ENCODE data around the gene CCR6.

Gene CCR6

DNA sequence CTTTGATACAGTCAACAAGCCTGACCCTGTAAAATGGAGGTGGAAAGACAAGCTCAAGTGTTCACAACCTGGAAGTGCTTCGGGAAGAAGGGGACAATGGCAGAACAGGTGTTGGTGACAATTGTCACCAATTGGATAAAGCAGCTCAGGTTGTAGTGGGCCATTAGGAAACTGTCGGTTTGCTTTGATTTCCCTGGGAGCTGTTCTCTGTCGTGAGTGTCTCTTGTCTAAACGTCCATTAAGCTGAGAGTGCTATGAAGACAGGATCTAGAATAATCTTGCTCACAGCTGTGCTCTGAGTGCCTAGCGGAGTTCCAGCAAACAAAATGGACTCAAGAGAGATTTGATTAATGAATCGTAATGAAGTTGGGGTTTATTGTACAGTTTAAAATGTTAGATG is 15.0 kb downstream of the CCR6 start:
- TF ChIP-seq CTCF (IDR thresholded peaks at IDR 0.05; ENCODE audit: low read depth, low read length), result no peak
- no peak overlapping the region for H3K4me3 ChIP-seq (ENCODE audit: low read depth, low read length)

DNA sequence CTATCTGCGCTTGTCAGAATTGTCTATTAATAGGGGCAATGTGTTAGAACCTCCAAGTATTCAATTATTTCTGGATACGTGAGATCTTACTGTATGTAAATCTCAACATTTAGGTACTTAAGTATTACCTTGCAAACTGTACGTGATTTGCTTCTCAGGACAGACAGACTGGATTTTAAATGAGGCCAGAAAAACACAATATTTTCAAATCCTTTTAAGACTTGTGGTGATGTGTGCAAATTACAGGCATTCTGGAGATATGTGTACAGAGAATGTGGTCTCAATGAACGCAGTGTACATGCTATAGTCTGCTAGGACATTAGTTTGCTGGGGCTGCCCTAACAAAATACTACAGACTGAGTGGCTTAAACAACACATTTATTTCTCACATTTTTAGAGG is 16.9 kb downstream of the CCR6 start:
- no peak for TF ChIP-seq CTCF (IDR thresholded peaks at IDR 0.05; ENCODE audit: low read depth, low read length)
- H3K4me3 ChIP-seq (ENCODE audit: low read depth, low read length), result no peak overlapping the region

DNA sequence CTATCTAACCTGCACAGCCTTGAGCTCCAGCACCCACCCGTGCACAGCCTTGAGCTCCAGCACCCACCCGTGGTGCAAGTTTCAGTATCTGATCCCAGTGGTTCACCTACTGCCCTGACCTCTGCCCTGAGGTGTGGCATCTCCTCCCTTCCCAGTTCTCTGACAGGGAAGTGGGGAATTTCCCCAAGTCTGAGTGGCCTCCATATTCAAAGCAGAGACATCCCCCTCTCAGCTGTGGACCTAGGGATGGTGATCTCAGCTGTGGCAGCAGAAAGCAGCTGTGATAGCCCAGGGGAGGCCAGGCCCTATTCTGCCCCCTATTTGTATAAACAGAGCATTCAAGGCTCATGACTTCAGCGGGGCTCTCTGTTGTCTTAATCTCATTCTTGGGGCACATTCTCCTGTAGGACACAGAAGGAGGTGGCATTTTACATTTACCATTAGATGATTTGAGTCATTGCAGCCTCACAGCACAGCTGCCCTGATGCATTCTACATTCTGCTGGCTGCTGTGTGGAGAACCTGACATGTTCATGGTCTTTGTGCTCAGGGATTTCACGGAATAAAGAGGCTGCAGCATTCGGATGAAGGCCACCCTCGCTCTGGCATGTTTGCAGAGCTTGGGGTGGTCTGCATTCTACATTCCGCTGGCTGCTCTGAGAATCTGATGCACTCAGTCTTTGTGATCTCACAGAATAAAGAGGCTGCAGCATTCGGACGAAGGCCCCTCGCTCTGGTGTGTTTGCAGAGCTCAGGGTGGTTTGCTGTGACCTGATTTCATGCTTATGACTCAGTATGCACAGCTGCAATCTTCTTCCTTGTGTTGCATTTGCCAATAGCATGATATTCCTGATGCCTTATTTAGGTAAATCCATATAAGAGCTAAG is 17.9 kb downstream of the CCR6 start:
- TF ChIP-seq CTCF (IDR thresholded peaks at IDR 0.05; ENCODE audit: low read depth, low read length), result no peak
- H3K4me3 ChIP-seq (ENCODE audit: low read depth, low read length), result no peak overlapping the region

DNA sequence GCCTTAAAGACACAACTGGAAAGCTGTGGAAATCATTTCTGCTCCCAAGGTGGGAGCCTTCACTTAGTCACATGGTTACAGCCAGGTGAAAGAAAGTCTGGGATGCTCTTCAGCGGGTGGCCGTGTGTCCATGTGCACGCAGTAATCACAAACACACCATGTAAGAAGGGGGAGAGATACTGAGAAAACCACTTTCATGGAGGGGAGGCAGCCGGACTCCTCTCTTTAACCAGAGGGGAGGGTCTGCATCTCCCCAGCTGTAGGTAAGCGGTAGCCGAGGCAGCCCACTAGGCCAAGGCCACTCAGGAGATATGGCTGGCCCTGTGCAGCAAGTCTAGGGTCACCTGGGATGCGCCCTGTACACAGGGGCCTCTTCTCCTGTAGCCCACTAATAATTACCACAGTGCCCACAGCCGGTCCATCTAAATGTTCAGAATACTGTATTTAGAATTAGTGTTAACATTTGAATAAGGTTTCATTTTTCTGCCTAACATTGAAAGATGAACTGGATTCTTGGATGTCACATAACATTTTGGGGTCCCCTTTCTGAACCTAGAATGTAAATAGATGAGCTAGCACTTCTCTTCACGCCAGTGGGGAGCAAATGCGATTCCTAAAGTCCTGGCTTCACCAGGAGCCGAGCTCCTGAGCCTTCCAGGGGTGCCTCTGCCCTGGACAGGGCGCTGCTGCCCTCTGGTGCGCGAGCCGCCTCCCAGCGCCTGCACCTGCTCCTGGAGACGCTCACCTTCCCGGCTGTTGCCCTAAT is 19.0 kb downstream of the CCR6 start:
- H3K4me3 ChIP-seq (ENCODE audit: low read depth, low read length), result no peak overlapping the region
- TF ChIP-seq CTCF (IDR thresholded peaks at IDR 0.05; ENCODE audit: low read depth, low read length), result no peak

- no peak overlapping the region for H3K4me3 ChIP-seq (ENCODE audit: low read depth, low read length)
- no peak for TF ChIP-seq CTCF (IDR thresholded peaks at IDR 0.05; ENCODE audit: low read depth, low read length)
Observed at GRCh38 chr6:167142433-167142761, 19.5 kb downstream of the CCR6 start.

DNA sequence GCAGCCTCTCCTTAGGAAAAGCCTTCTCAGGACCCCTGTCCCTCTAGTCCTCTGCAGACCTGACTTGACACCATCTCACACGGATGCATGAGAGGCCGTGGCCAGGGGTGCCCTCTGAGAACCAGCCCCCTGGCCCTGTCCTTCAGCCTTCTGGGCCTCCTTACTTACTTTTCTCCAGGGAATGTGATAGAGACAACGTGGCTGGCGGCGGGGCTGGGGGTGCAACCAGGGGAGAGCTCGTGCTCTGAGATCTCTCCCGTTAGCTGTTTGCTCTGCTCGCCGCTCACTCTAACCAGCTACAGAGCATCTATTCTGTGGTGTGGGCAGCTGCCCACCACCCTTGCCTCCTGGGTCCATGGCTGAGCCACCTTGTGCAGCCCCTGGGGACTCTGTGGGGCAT is 20.1 kb downstream of the CCR6 start:
- H3K4me3 ChIP-seq (ENCODE audit: low read depth, low read length), result no peak overlapping the region
- TF ChIP-seq CTCF (IDR thresholded peaks at IDR 0.05; ENCODE audit: low read depth, low read length), result no peak

GRCh38 chr6:167145461-167145860 is 22.6 kb downstream of the CCR6 start:
- no peak for TF ChIP-seq CTCF (IDR thresholded peaks at IDR 0.05; ENCODE audit: low read depth, low read length)

More at GRCh38 chr6:167145461-167145860, 22.6 kb downstream of the CCR6 start:
- H3K4me3 ChIP-seq (ENCODE audit: low read depth, low read length), result no peak overlapping the region

All from WI38 (cell line).